Measurements from ENCODE around the gene MXD3.
"Not testable (repeated sequence)": the region's sequence is repeated elsewhere in the genome, so short reads cannot be mapped to it uniquely, and the experiment has no call there.

MXD3 gene

GRCh38 chr5:177344891-177345290 lies 33.2 kb upstream of the MXD3 start:
- DNase-seq (ENCODE audit: low read depth) = no peak
- TF ChIP-seq CTCF (IDR thresholded peaks at IDR 0.05; ENCODE audit: insufficient read depth, low read depth, low read length, missing control alignments) = no peak
- no peak overlapping the region for H3K4me3 ChIP-seq (ENCODE audit: low read length)

- no peak for DNase-seq (ENCODE audit: low read depth)
- no peak for TF ChIP-seq CTCF (IDR thresholded peaks at IDR 0.05; ENCODE audit: insufficient read depth, low read depth, low read length, missing control alignments)
- no peak overlapping the region for H3K4me3 ChIP-seq (ENCODE audit: low read length)
Observed at GRCh38 chr5:177343777-177344176, 32.1 kb upstream of the MXD3 start.

GRCh38 chr5:177343000-177343399 lies 31.3 kb upstream of the MXD3 start:
- DNase-seq (ENCODE audit: low read depth); H3K4me3 ChIP-seq (ENCODE audit: low read length): not testable (repeated sequence)

- H3K4me3 ChIP-seq (ENCODE audit: low read length) = no peak overlapping the region
- no peak for TF ChIP-seq CTCF (IDR thresholded peaks at IDR 0.05; ENCODE audit: insufficient read depth, low read depth, low read length, missing control alignments)
Observed at GRCh38 chr5:177339107-177339638, 27.5 kb upstream of the MXD3 start.

GRCh38 chr5:177338251-177339106 lies 26.8 kb upstream of the MXD3 start:
- TF ChIP-seq CTCF (IDR thresholded peaks at IDR 0.05; ENCODE audit: insufficient read depth, low read depth, low read length, missing control alignments) = no peak
- no peak overlapping the region for H3K4me3 ChIP-seq (ENCODE audit: low read length)
- DNase-seq (ENCODE audit: low read depth) = no peak

More at GRCh38 chr5:177339107-177339638, 27.5 kb upstream of the MXD3 start:
- peak; percentile 21 for DNase-seq (ENCODE audit: low read depth)

- no peak for DNase-seq (ENCODE audit: low read depth)
- no peak overlapping the region for H3K4me3 ChIP-seq (ENCODE audit: low read length)
- no peak for TF ChIP-seq CTCF (IDR thresholded peaks at IDR 0.05; ENCODE audit: insufficient read depth, low read depth, low read length, missing control alignments)
Observed at GRCh38 chr5:177336603-177337494, 25.2 kb upstream of the MXD3 start.

GRCh38 chr5:177336112-177336511 lies 24.4 kb upstream of the MXD3 start:
- peak; percentile 37 for TF ChIP-seq CTCF (IDR thresholded peaks at IDR 0.05; ENCODE audit: insufficient read depth, low read depth, low read length, missing control alignments)
- no peak overlapping the region for H3K4me3 ChIP-seq (ENCODE audit: low read length)
- DNase-seq (ENCODE audit: low read depth) = peak; percentile 37

Data from epithelial cell of esophagus (primary cell).